ENCODE results near the gene AIMP1. TPM values are rescaled to one million over a fixed set of nuclear protein-coding genes. Genes with fewer than 3 reads are reported as not detected.

Gene AIMP1
- total RNA-seq, 1 experiment from 2014 or later: 31.9 TPM

- DNase-seq (ENCODE audit: low spot score): no peak
- in situ Hi-C loops (cut with HindIII; ENCODE audit: low sequenced_read_pairs): no loop called here
Observed at GRCh38 chr4:106339431-106339830, 23.1 kb downstream of the AIMP1 start.

- no peak for DNase-seq (ENCODE audit: low spot score)
- in situ Hi-C loops (cut with HindIII; ENCODE audit: low sequenced_read_pairs): no loop called here
Observed at GRCh38 chr4:106340774-106341173, 24.4 kb downstream of the AIMP1 start.

GRCh38 chr4:106343865-106344646 lies 27.7 kb downstream of the AIMP1 start:
- no peak for DNase-seq (ENCODE audit: low spot score)

GRCh38 chr4:106344647-106344970 lies 28.3 kb downstream of the AIMP1 start:
- in situ Hi-C loops (cut with HindIII; ENCODE audit: low sequenced_read_pairs): no loop called here
- no peak for DNase-seq (ENCODE audit: low spot score)

More at GRCh38 chr4:106343865-106344646, 27.7 kb downstream of the AIMP1 start:
- in situ Hi-C loops (cut with HindIII; ENCODE audit: low sequenced_read_pairs): no loop called here

- in situ Hi-C loops (cut with HindIII; ENCODE audit: low sequenced_read_pairs): no loop called here
- no peak for DNase-seq (ENCODE audit: low spot score)
Observed at GRCh38 chr4:106347167-106347566, 30.8 kb downstream of the AIMP1 start.

- DNase-seq (ENCODE audit: low spot score): no peak
- in situ Hi-C loops (cut with HindIII; ENCODE audit: low sequenced_read_pairs): no loop called here
Observed at GRCh38 chr4:106351016-106351415, 34.7 kb downstream of the AIMP1 start.

- DNase-seq (ENCODE audit: low spot score): no peak
- in situ Hi-C loops (cut with HindIII; ENCODE audit: low sequenced_read_pairs): no loop called here
Observed at GRCh38 chr4:106353786-106354185, 37.4 kb downstream of the AIMP1 start.

GRCh38 chr4:106355193-106355592 lies 38.8 kb downstream of the AIMP1 start:
- in situ Hi-C loops (cut with HindIII; ENCODE audit: low sequenced_read_pairs): no loop called here
- no peak for DNase-seq (ENCODE audit: low spot score)

- no peak for DNase-seq (ENCODE audit: low spot score)
- in situ Hi-C loops (cut with HindIII; ENCODE audit: low sequenced_read_pairs): no loop called here
Observed at GRCh38 chr4:106358899-106359298, 42.5 kb downstream of the AIMP1 start.

- no peak for DNase-seq (ENCODE audit: low spot score)
- in situ Hi-C loops (cut with HindIII; ENCODE audit: low sequenced_read_pairs): no loop called here
Observed at GRCh38 chr4:106362086-106362825, 45.9 kb downstream of the AIMP1 start.

- in situ Hi-C loops (cut with HindIII; ENCODE audit: low sequenced_read_pairs): no loop called here
- no peak for DNase-seq (ENCODE audit: low spot score)
Observed at GRCh38 chr4:106364282-106364681, 47.9 kb downstream of the AIMP1 start.

- DNase-seq (ENCODE audit: low spot score): no peak
- in situ Hi-C loops (cut with HindIII; ENCODE audit: low sequenced_read_pairs): no loop called here
Observed at GRCh38 chr4:106365613-106366012, 49.3 kb downstream of the AIMP1 start.

GRCh38 chr4:106366026-106366425 lies 49.7 kb downstream of the AIMP1 start:
- no peak for DNase-seq (ENCODE audit: low spot score)
- in situ Hi-C loops (cut with HindIII; ENCODE audit: low sequenced_read_pairs): no loop called here

- in situ Hi-C loops (cut with HindIII; ENCODE audit: low sequenced_read_pairs): no loop called here
Observed at GRCh38 chr4:106367072-106367471, 50.7 kb downstream of the AIMP1 start.

GRCh38 chr4:106368678-106369077 lies 52.3 kb downstream of the AIMP1 start, which contains the start of gene GIMD1:
Gene GIMD1 (minus strand): TSS chr4:106368778. CDS start chr4:106367435, 1,343 bp downstream.
- in situ Hi-C loops (cut with HindIII; ENCODE audit: low sequenced_read_pairs): no loop called here
- no peak for DNase-seq (ENCODE audit: low spot score)

More at GRCh38 chr4:106367072-106367471, 50.7 kb downstream of the AIMP1 start:
- DNase-seq (ENCODE audit: low spot score): no peak

GRCh38 chr4:106369456-106370060 lies 53.2 kb downstream of the AIMP1 start:
- peak; percentile 35 for DNase-seq (ENCODE audit: low spot score)
- in situ Hi-C loops (cut with HindIII; ENCODE audit: low sequenced_read_pairs): no loop called here

GRCh38 chr4:106370214-106370613 lies 53.9 kb downstream of the AIMP1 start:
- DNase-seq (ENCODE audit: low spot score): no peak
- in situ Hi-C loops (cut with HindIII; ENCODE audit: low sequenced_read_pairs): no loop called here

GRCh38 chr4:106371161-106371560 lies 54.8 kb downstream of the AIMP1 start:
- no peak for DNase-seq (ENCODE audit: low spot score)
- in situ Hi-C loops (cut with HindIII; ENCODE audit: low sequenced_read_pairs): no loop called here

GRCh38 chr4:106373026-106373425 lies 56.7 kb downstream of the AIMP1 start:
- in situ Hi-C loops (cut with HindIII; ENCODE audit: low sequenced_read_pairs): no loop called here
- DNase-seq (ENCODE audit: low spot score): no peak

- in situ Hi-C loops (cut with HindIII; ENCODE audit: low sequenced_read_pairs): no loop called here
- no peak for DNase-seq (ENCODE audit: low spot score)
Observed at GRCh38 chr4:106380179-106380578, 63.8 kb downstream of the AIMP1 start.

Measured in G401 (cell line).